Measurements from ENCODE around the gene CCDC116. TPM values are rescaled to one million over a fixed set of nuclear protein-coding genes. Genes with fewer than 3 reads are reported as not detected.
"Not testable (repeated sequence)": the region's sequence is repeated elsewhere in the genome, so short reads cannot be mapped to it uniquely, and the experiment has no call there.

CCDC116 gene
- total RNA-seq, 1 experiment from 2014 or later = 0.21 TPM

DNA sequence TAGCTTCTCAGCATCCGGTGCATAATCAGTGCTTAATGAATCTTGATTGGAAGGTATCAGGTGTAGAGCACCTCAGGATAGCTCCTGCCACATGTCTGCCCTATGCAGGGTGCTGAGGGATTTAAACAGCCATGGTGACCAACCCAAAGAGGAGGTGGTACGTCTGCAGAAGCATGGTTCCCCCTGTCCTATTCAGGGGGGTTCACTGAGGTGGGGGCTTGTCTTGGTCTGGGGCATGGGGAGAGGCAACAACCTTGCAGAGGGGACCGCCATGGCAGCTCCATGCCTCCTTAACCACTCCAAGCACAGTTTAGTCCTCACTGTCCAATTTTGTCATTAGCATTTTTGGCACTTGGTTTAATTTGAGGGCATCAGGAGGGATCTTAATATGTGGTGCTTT, 40.1 kb upstream of the CCDC116 start:
- H3K27me3 Mint-ChIP-seq (ENCODE audit: insufficient read depth, unreplicated experiment) = no peaks in the 10 kb centered on the region
- CTCF ChIA-PET = interaction anchor here (1.1 to 1.2 kb wide), 2 partner anchors 24 to 54 kb away, joined by 3 to 5 read pairs; no protein-coding TSS in a partner anchor
- no peak for DNase-seq (ENCODE audit: unreplicated experiment)
- intact Hi-C loops (cut with micrococcal nuclease) = no loop called here
- TF ChIP-seq CTCF (IDR thresholded peaks at IDR 0.05; ENCODE audit: unreplicated experiment) = no peak
- H3K4me3 Mint-ChIP-seq (ENCODE audit: unreplicated experiment) = no peak overlapping the region
- peaks cover 15% of the 10 kb centered on the region for H3K4me1 Mint-ChIP-seq (ENCODE audit: insufficient read depth, unreplicated experiment)
- BruUV-seq (replicated peaks) = no TSS peak
- H3K36me3 Mint-ChIP-seq (ENCODE audit: insufficient read depth, unreplicated experiment) = peaks cover 76% of the 10 kb centered on the region
- POLR2A ChIA-PET = no interaction called here
- H3K27ac Mint-ChIP-seq (ENCODE audit: low read depth, unreplicated experiment) = no peak overlapping the region
- no peaks in the 10 kb centered on the region for H3K9me3 Mint-ChIP-seq (ENCODE audit: unreplicated experiment)

DNA sequence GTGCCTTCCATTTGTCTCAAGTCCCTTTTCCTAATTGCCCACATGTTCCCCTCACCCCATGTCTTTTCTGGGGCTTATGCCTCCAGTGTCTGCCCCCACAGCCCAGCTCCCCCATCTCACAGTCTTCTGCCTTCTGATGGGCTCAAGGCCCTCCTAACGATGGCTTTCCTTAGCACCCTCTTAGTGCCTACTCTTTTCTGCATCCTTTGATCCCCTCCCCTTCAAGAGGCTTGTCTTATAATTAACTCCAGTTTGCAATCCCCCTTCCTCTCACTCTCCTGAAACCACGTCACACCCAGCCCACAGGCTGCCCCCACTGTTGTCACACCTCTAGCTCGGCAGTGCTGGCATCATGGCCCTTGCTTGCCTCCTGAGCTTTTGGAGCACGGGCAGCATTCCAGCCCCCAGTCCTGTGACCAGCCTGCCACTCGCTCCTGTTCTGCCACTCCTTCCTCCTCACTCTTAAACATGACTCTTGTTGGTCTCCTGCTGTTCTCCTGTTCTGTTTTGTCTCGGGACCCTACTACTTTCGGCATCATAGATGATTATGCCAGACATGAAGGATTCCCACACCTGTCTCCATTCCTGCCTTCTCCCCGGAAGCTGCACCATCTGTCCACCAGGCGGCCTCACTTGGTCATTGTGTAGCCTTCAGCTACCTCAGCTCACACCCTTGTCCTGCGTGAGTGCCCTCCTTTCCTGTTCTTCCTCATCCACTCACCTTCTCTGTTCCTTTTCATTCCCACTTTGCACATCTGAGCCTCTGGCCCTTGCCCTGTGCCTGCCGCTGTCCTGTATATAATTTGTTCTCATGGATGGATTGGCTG, 38.9 kb upstream of the CCDC116 start:
- no TSS peak for BruUV-seq (replicated peaks)

DNA sequence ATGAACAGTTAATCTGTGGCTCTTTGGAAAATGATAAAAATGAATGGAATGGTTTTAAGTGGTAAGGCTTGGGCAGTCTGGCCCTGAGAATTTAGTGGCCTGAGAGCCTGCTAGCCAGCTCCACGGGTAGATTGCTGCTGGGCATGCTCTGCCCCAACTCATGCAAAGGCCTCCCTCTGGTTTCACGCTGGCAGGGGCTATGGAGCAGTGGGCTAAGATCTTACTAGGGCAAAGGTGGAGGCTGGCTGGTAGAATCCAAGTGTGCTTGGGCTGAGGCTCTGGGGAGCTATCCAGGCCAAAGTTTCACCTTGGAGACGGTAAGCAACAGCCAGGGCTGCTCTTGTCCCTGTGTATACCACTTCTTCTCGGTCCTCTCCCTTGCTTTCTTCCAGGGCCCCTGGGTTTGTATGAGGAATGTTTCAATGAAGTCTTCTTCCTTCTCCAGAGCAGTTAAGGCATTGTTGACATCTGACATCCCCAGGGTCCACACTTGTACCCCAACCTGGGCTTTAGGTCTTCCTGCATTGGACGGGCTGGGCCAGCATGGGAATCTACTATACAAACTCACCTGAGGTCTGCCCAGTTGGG, 37.6 kb upstream of the CCDC116 start:
- no peaks in the 10 kb centered on the region for H3K9me3 Mint-ChIP-seq (ENCODE audit: unreplicated experiment)
- H3K4me1 Mint-ChIP-seq (ENCODE audit: insufficient read depth, unreplicated experiment) = peaks cover 19% of the 10 kb centered on the region
- H3K4me3 Mint-ChIP-seq (ENCODE audit: unreplicated experiment) = no peak overlapping the region
- CTCF ChIA-PET = no interaction called here
- intact Hi-C loops (cut with micrococcal nuclease) = no loop called here
- BruUV-seq (replicated peaks) = TSS peak; percentile 23
- no peaks in the 10 kb centered on the region for H3K27me3 Mint-ChIP-seq (ENCODE audit: insufficient read depth, unreplicated experiment)
- no peak overlapping the region for H3K27ac Mint-ChIP-seq (ENCODE audit: low read depth, unreplicated experiment)
- DNase-seq (ENCODE audit: unreplicated experiment) = no peak
- TF ChIP-seq CTCF (IDR thresholded peaks at IDR 0.05; ENCODE audit: unreplicated experiment) = no peak
- POLR2A ChIA-PET = no interaction called here
- H3K36me3 Mint-ChIP-seq (ENCODE audit: insufficient read depth, unreplicated experiment) = peaks cover 72% of the 10 kb centered on the region

More for the DNA sequence above, 38.9 kb upstream of the CCDC116 start:
- DNase-seq (ENCODE audit: unreplicated experiment) = peak; percentile 39
- ChIA-PET POLR2A (no interaction called here), CTCF (interaction anchor here (0.6 to 1.2 kb wide), 3 partner anchors 8 to 53 kb away, joined by 3 to 5 read pairs (median 3); no protein-coding TSS in a partner anchor)
- Mint-ChIP-seq H3K27ac (ENCODE audit: low read depth, unreplicated experiment) (no peak overlapping the region), H3K4me3 (ENCODE audit: unreplicated experiment) (no peak overlapping the region), H3K9me3 (ENCODE audit: unreplicated experiment) (no peaks in the 10 kb centered on the region), H3K4me1 (ENCODE audit: insufficient read depth, unreplicated experiment) (peaks cover 15% of the 10 kb centered on the region), H3K27me3 (ENCODE audit: insufficient read depth, unreplicated experiment) (no peaks in the 10 kb centered on the region), H3K36me3 (ENCODE audit: insufficient read depth, unreplicated experiment) (peaks cover 70% of the 10 kb centered on the region)
- intact Hi-C loops (cut with micrococcal nuclease) = no loop called here
- peak; percentile 20 for TF ChIP-seq CTCF (IDR thresholded peaks at IDR 0.05; ENCODE audit: unreplicated experiment)

DNA sequence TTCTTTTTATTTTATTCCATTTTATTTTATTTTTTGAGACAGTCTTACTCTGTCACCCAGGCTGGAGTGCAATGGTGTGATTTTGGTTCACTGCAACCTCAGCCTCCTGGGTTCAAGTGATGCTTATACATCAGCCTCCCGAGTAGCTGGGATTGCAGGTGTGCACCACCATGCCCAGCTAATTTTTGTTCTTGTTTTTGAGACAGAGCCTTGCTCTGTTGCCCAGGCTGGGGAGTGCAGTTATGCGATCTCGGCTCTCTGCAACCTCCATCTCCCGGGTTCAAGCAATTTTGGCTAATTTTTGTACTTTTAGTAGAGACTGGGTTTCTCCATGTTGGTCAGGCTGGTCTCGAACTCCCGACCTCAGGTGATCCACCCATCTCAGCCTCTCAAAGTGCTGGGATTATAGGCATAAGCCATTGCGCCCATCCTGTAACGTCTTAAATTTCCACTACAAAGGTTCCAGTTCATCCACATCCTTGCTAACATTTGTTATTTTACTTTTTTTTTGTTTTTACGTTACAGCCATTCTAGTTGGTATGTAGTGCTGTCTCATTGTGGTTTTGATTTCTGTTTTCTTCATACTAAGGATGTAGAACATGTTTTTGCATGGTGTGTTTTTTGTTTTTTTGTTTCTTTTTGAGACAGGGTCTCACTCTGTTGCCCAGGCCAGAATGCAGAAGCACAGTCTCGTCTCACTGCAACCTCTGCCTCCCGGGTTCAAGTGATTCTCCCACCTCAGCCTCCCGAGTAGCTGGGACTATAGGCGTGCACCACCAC, 36.0 kb upstream of the CCDC116 start:
- H3K27ac Mint-ChIP-seq (ENCODE audit: low read depth, unreplicated experiment); POLR2A ChIA-PET; H3K9me3 Mint-ChIP-seq (ENCODE audit: unreplicated experiment); H3K4me1 Mint-ChIP-seq (ENCODE audit: insufficient read depth, unreplicated experiment); H3K27me3 Mint-ChIP-seq (ENCODE audit: insufficient read depth, unreplicated experiment); intact Hi-C loops (cut with micrococcal nuclease); H3K4me3 Mint-ChIP-seq (ENCODE audit: unreplicated experiment); DNase-seq (ENCODE audit: unreplicated experiment); BruUV-seq (replicated peaks): not testable (repeated sequence)
- CTCF ChIA-PET = interaction anchor here (1.1 to 1.5 kb wide), 2 partner anchors 17 to 145 kb away, joined by 4 read pairs; no protein-coding TSS in a partner anchor
- peaks cover 65% of the 10 kb centered on the region for H3K36me3 Mint-ChIP-seq (ENCODE audit: insufficient read depth, unreplicated experiment)
